NCI-H510A treated with DMSO at 0.1 percent for 48 hours (cell line): ENCODE data around the gene PRR14.
"Not testable (repeated sequence)": the region's sequence is repeated elsewhere in the genome, so short reads cannot be mapped to it uniquely, and the experiment has no call there.

Experiments used
- DNase-seq: peaks from one replicate; lab custom pipeline; 2025; lab: John Stamatoyannopoulos, UW

Gene PRR14

GRCh38 chr16:30632454-30632853 lies 18.3 kb upstream of the PRR14 start:
- DNase-seq, result not testable (repeated sequence)

DNA sequence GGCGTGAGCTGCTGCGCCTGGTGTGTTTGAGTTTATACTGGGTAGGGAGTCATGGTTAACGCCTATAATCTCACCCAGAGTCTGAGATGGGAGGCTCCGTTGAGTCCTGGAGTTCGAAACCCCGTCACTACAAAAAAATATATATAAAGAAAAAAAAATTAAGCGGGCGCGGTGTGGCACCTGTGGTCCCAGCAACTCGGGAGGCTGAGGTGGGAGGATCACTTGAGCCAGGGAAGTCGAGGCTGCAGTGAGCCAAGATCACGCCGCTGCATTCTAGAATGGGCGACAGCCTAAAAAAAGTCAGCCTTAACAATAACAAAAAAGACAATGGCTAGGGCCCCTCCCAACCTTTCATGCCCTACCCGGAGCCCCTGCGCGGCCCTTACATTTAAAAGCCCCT lies 17.2 kb upstream of the PRR14 start:
- no peak for DNase-seq

GRCh38 chr16:30636599-30636998 lies 14.2 kb upstream of the PRR14 start:
- DNase-seq, result no peak

GRCh38 chr16:30637139-30637538 lies 13.6 kb upstream of the PRR14 start:
- not testable (repeated sequence) for DNase-seq

- DNase-seq, result peak; percentile 75
These were observed 12.8 kb upstream of the PRR14 start for GRCh38 chr16:30637944-30638343.

DNA sequence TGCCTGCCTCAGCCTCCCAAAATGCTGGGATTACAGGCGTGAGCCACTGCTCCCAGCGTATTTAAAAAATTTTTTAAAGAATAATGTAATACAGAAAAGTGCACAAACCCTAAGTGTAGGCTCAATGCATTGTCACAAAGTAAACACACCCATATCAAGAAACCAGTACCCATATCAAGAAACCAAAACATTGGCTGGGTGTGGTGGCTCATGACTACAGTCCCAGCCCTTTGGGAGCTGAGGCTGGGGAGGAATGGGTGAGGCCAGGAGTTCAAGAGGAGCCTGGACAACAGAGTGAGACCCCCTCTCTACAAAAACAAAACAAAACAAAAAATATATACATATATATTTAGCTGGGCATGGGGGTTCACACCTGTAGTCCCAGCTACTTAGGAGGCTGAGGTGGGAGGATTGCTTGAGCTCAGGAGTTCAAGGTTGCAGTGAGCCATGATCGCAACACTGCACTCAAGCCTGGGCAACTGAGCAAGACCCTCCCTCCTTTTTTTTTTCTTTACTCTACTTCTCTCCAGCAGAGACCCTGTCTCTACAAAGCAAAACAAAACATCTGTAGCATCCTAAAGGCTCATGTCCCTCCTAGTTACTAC lies 9.3 kb upstream of the PRR14 start:
- no peak for DNase-seq

- DNase-seq, result no peak
These were observed 6.4 kb upstream of the PRR14 start for GRCh38 chr16:30644334-30644830.

- no peak for DNase-seq
These were observed 5.0 kb upstream of the PRR14 start for GRCh38 chr16:30645727-30646126.

DNA sequence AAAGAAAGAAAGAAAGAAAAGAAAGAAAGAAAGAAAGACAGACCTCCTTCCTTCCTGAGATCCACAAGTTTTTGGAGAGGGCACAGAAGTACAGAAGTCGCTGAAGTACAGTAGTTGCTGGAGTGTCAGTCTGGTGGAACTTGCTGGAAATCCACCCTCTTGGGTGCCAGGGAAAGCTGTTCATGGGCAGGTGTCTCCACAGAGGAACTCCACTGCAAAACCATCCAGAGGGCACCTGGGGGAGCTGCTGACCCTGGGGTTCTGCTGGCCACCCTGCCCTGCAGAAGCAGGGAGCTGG lies 3.5 kb upstream of the PRR14 start:
- no peak for DNase-seq

DNA sequence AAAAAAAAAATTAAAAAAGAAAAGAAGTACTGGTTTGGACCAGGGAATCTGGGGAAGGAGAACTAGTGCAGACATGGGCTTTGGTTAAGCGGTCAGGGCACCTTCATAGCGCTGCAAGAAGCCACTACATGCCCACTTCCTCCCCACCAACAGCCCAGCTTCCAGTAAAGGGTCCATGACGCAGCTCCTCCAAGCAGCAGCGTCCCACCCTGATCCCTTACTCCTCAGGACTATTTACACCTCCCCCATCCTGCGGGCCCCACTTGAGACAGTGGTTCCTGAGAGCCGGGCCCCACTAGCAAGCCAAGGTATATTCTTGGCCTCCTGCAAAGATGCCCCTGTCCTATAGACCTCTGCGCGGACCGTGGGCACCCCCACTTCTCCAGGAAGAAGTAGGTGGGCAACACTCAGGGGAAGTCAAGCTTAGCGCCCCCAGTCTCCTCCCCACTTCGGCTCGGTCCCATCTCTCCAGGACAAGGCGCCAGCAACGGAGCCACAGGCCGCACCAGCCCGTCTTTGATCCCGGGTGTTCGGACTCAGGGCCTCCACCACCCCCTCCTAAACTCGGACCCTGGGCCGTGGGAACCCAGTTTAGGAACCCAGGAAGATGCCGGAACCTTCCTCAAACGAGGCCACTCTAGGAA lies 913 bp upstream of the PRR14 start:
- no peak for DNase-seq

- peak; percentile 67 for DNase-seq
These were observed 604 bp downstream of the PRR14 start for GRCh38 chr16:30651124-30652004.

GRCh38 chr16:30652005-30652296 lies 1.2 kb downstream of the PRR14 start:
- DNase-seq, result no peak

- DNase-seq, result no peak
These were observed 2.0 kb downstream of the PRR14 start for GRCh38 chr16:30652718-30653117.

DNA sequence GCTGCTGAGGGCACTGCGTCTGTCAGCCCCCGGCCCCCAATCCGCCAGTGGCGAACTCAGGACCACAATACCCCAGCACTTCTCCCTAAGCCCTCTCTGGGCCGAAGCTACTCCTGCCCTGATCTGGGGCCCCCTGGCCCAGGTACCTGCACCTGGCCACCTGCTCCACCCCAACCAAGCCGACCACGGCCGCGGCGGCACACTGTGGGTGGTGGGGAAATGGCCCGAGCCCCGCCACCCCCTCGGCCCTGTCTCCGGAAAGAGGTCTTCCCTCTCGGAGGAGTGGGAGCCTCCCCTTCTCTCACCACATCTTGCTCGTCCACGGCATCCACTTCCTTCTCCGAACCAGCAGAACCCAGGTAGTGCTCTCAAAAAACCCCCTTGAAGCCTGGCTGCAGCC lies 4.1 kb downstream of the PRR14 start:
- DNase-seq, result no peak

DNA sequence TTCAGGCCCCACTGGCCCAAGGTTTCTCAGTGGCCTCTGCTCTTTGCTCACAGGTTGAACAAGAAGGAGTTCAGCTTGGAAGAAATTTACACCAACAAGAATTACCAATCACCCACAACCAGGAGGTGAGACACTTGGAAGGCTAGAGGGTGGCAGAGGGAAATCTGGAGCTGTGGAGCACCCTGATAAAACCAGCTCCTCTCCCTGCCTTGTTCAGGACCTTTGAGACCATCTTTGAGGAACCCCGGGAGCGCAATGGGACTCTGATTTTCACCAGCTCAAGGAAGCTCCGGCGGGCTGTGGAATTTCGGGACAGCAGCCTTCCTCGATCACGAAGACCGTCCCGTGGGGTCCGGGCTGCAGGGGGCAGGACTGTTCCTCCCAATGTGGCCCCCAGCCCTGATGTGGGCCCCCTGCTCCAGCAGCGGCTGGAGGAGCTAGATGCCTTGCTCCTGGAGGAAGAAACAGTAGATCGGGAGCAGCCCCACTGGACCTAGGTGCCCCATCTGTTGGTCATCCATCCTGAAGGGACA lies 5.1 kb downstream of the PRR14 start:
- no peak for DNase-seq

DNA sequence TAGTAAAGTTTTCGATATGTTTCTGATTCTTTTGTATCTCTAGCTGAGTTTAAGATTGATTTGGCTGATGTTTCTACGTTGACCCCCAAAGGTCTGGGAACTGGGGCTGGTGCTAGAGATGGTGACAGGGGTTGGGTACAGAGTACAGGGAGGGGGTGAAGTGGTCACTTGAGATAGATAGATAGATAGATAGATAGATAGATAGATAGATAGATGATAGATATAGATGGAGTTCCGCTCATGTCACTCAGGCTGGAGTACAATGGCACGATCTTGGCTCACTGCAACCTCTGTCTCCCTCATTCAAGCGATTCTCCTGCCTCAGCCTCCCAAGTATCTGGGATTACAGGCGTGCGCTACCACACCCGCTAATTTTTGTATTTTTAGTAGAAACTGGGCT lies 5.6 kb downstream of the PRR14 start:
- DNase-seq, result no peak

GRCh38 chr16:30656974-30657865 lies 6.5 kb downstream of the PRR14 start:
- DNase-seq, result no peak

GRCh38 chr16:30657866-30658730 lies 7.3 kb downstream of the PRR14 start, which contains the start of gene FBRS:
Gene FBRS (plus strand): TSS chr16:30658431. CDS start chr16:30659519, 1,088 bp downstream.
- peak; percentile 99 for DNase-seq

DNA sequence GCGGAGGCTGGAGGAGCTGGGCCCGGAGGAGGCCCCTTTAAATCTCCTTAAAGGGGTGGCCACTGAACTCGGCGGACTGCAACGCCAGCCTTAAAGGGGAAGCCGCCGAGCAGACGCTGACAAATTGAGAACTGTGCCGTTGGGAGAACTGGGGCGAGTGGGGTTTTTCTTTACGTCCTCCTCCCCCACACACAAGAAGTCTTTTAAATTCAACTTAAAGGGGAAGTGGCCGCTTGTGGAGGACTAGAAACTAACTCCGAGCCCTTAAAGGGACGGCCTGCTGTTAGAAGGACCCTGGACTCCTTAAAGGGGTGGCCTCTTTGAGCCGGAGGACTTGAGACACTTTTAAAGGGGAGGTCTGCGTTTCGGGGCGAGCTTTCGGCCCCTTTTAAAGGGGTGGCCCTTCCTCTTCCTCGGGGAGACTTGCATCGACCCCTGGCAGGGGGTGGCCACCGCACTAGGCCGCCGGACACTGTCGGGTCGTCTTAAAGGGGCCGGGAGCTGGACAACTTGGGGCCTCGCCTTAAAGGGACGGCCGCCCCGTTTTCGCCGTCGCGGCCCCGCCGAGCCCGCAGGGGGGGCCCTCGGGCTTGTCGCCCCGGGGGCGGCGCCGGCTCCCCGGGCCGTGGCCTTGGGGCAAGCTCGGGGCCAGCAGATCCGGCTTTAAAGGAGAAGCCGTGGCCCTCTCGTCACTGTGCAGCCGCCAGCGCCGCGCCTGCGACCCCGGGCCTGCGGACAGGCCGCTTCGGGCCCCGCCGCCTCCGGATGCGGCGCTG lies 8.2 kb downstream of the PRR14 start:
- DNase-seq, result peak; percentile 99
